A549 (cell line): ENCODE measurements around the gene PHB1. TPM values are rescaled to one million over a fixed set of nuclear protein-coding genes. Genes with fewer than 3 reads are reported as not detected.

ENCODE experiments used
- ATAC-seq, 2 experiments: fragments of 200-7000 bp in 1 of 2; fragments of >200 bp in 1 of 2; cut with Nextera tagmentation in 1 of 2; cut with Tn5 transposase in 1 of 2; 3 replicates each; pipeline versions ENCODE4 v1.8.0 to v1.9.1; 2018 to 2020; ENCODE audit warnings: mild to moderate bottlenecking in 1 of 2, moderate library complexity in 1 of 2
- CTCF ChIA-PET: fragments of 300-600 bp; sonication (Branson Sonifier 250); formaldehyde crosslinking; extraction: SDS; loops from one replicate; lab custom pipeline; 2021; ENCODE audit warnings: antibody characterized with exemption, inconsistent platforms; lab: Yijun Ruan, JAX
- POLR2A ChIA-PET: fragments of 350-600 bp; formaldehyde crosslinking; extraction: SDS; loops from one replicate; lab custom pipeline; 2021; ENCODE audit warnings: antibody characterized with exemption, inconsistent platforms; lab: Yijun Ruan, JAX
- DNase-seq, 2 experiments: peaks; one replicate each; pipeline versions ENCODE4 v3.0.0 to v3.0.0-alpha.2; 2011 to 2016; ENCODE audit warnings: low read depth in 1 of 2, low spot score in 1 of 2
- FAIRE-seq: peaks from 2 replicates; lab custom pipeline; 2011; peaks lifted over from hg19 to GRCh38; lab: Jason Lieb, UNC
- H3K27ac ChIP-seq, 2 experiments: fragments of >200 bp; sonication (Bioruptor Twin); formaldehyde crosslinking; 3 replicates each; pipeline ENCODE4 v1.5.1; 2016 to 2017
- H3K4me1 ChIP-seq: fragments of >200 bp; sonication (Bioruptor Twin); formaldehyde crosslinking; 3 replicates; pipeline ENCODE4 v1.6.1; 2016
- H3K4me2 ChIP-seq: fragments of >200 bp; sonication (Bioruptor Twin); formaldehyde crosslinking; 3 replicates; pipeline ENCODE4 v1.6.1; 2016
- H3K4me3 ChIP-seq: fragments of >200 bp; sonication (Bioruptor Twin); formaldehyde crosslinking; 3 replicates; pipeline ENCODE4 v1.5.1; 2016
- H3K9me3 ChIP-seq: fragments of >200 bp; sonication (Bioruptor Twin); formaldehyde crosslinking; 3 replicates; pipeline ENCODE4 v1.6.1; 2016
- BHLHE40 ChIP-seq: IDR thresholded peaks from 2 replicates; pipeline ENCODE4 v1.6.1; 2012; ENCODE audit warnings: low read depth, low read length, inconsistent platforms
- CBX2 ChIP-seq: fragments of 200-600 bp; sonication (generic); IDR thresholded peaks from 2 replicates; pipeline ENCODE4 v1.6.1; 2016; ENCODE audit warnings: low read depth, mild to moderate bottlenecking, borderline replicate concordance
- EHMT2 ChIP-seq: fragments of 200-600 bp; sonication (generic); IDR thresholded peaks from 2 replicates; pipeline ENCODE4 v1.6.1; 2016; ENCODE audit warnings: antibody characterized with exemption, low read depth, mild to moderate bottlenecking, moderate library complexity
- EP300 ChIP-seq, 2 experiments: fragments of >200 bp; sonication (Bioruptor Twin); formaldehyde crosslinking; IDR thresholded peaks; 2 replicates in 1 of 2; 3 replicates in 1 of 2; pipeline ENCODE4 v1.6.1; 2016 to 2017
- FOSL2 ChIP-seq, 2 experiments: fragments of 450-650 bp in 1 of 2; fragments of >200 bp in 1 of 2; sonication (Bioruptor Twin) in 1 of 2; formaldehyde crosslinking; IDR thresholded peaks; 2 replicates each; pipeline versions ENCODE4 v1.5.0 to v1.6.1; 2016 to 2020; ENCODE audit warnings: mild to moderate bottlenecking in 1 of 2, moderate library complexity in 1 of 2
- GATA3 ChIP-seq: IDR thresholded peaks from 2 replicates; pipeline ENCODE4 v1.6.1; 2012; ENCODE audit warnings: borderline replicate concordance
- HEYL ChIP-seq: fragments of 250-450 bp; sonication (Bioruptor Pico); IDR thresholded peaks from 2 replicates; pipeline ENCODE4 v1.8.0; 2021; ENCODE audit warnings: mild to moderate bottlenecking, moderate library complexity
- HOXB5 ChIP-seq: fragments of 250-450 bp; sonication (Bioruptor Pico); IDR thresholded peaks from 2 replicates; pipeline ENCODE4 v1.5.0; 2020; ENCODE audit warnings: mild to moderate bottlenecking, moderate library complexity
- KDM5A ChIP-seq: fragments of 200-600 bp; sonication (generic); IDR thresholded peaks from 2 replicates; pipeline ENCODE4 v1.6.1; 2016; ENCODE audit warnings: antibody characterized with exemption, mild to moderate bottlenecking
- MAZ ChIP-seq: fragments of 150-350 bp; IDR thresholded peaks from 2 replicates; pipeline ENCODE4 v1.6.1; 2014; ENCODE audit warnings: antibody characterized with exemption, low read depth, low read length, borderline replicate concordance
- NFE2L2 ChIP-seq: fragments of 150-350 bp; conservative IDR thresholded peaks from 2 replicates; pipeline ENCODE4 v1.6.1; 2014; ENCODE audit warnings: low read length
- NPAS2 ChIP-seq: fragments of 250-450 bp; sonication (Bioruptor Pico); IDR thresholded peaks from 2 replicates; pipeline ENCODE4 v1.8.0; 2022; ENCODE audit warnings: mild to moderate bottlenecking, moderate library complexity, borderline replicate concordance
- POLR2AphosphoS2 ChIP-seq: conservative IDR thresholded peaks from 2 replicates; pipeline ENCODE4 v1.6.1; 2012; ENCODE audit warnings: low read length, improper control_type of control experiment, inconsistent platforms
- RAD21 ChIP-seq, 2 experiments: fragments of >200 bp in 1 of 2; sonication (Bioruptor Twin) in 1 of 2; formaldehyde crosslinking in 1 of 2; IDR thresholded peaks in 1 of 2; conservative IDR thresholded peaks in 1 of 2; 2 replicates in 1 of 2; 3 replicates in 1 of 2; pipeline ENCODE4 v1.6.1; 2012 to 2018; ENCODE audit warnings: inconsistent platforms in 1 of 2
- RCOR1 ChIP-seq: fragments of 150-350 bp; IDR thresholded peaks from 2 replicates; pipeline ENCODE4 v1.6.1; 2014; ENCODE audit warnings: antibody characterized with exemption, low read length, low read depth
- RNF2 ChIP-seq: fragments of 200-600 bp; sonication (generic); IDR thresholded peaks from 2 replicates; pipeline ENCODE4 v1.6.1; 2016; ENCODE audit warnings: low read depth, mild to moderate bottlenecking, antibody characterized with exemption, moderate library complexity, borderline replicate concordance
- SREBF2 ChIP-seq: fragments of 450-650 bp; IDR thresholded peaks from 2 replicates; pipeline ENCODE4 v1.6.1; 2014; ENCODE audit warnings: mild to moderate bottlenecking, moderate library complexity
- TP53 ChIP-seq: fragments of 250-450 bp; sonication (Bioruptor Pico); IDR thresholded peaks from 2 replicates; pipeline ENCODE4 v1.5.0; 2021; ENCODE audit warnings: mild to moderate bottlenecking, moderate library complexity
- USF2 ChIP-seq: fragments of 450-650 bp; IDR thresholded peaks from 2 replicates; pipeline ENCODE4 v1.6.1; 2014; ENCODE audit warnings: antibody characterized with exemption
- ZNF302 ChIP-seq: fragments of 250-450 bp; sonication (Bioruptor Pico); IDR thresholded peaks from 2 replicates; pipeline ENCODE4 v1.9.0; 2021; ENCODE audit warnings: inconsistent platforms, mild to moderate bottlenecking, moderate library complexity
- ZSCAN20 ChIP-seq: fragments of 250-450 bp; sonication (Bioruptor Pico); IDR thresholded peaks from 2 replicates; pipeline ENCODE4 v1.8.0; 2022; ENCODE audit warnings: mild to moderate bottlenecking, moderate library complexity
- WGBS: methylation state at CpG from one replicate; pipeline ENCODE4 v1.1.6; 2017; ENCODE audit errors: missing lambda C conversion rate; 5-methylcytosine and 5-hydroxymethylcytosine counted together
- polyA plus RNA-seq, 4 experiments: library from polyadenylated mRNA; depleted of rRNA in 3 of 4; stranded (reverse); fragments of >200 nt; fragmentation: RNase III in 1 of 4; extraction: RNeasy Plus Mini Kit Qiagen cat#74134 plus additional on column Dnase treatment in 1 of 4; gene quantifications; 2 replicates in 3 of 4; 3 replicates in 1 of 4; pipeline ENCODE4 v1.2.3, GENCODE V29; 2011 to 2017
- TF ChIP-seq, protein P1 (sequence below): IDR thresholded peaks from 2 replicates; pipeline ENCODE4 v1.6.1; 2012
- TF ChIP-seq, protein P2 (sequence below): fragments of 200-600 bp; sonication (generic); IDR thresholded peaks from 2 replicates; pipeline ENCODE4 v1.6.1; 2016; ENCODE audit warnings: antibody characterized with exemption, mild to moderate bottlenecking, moderate library complexity
- TF ChIP-seq, protein P3 (sequence below): fragments of 150-350 bp; IDR thresholded peaks from 2 replicates; pipeline ENCODE4 v1.6.1; 2014; ENCODE audit warnings: low read depth, mild to moderate bottlenecking, low read length

PHB1 gene
- polyA plus RNA-seq, 2 of the 4 experiments (the other 2 are of a cell fraction) = 432 to 480 TPM

- WGBS = 90% methylated on average over 9 of the region's 9 CpGs
- DNase-seq = no peak
- ChIA-PET POLR2A (interaction anchor here (1.7 kb wide), 1 partner anchor 7 kb away, joined by 3 read pairs; the partner anchor contains the start of gene PHB1), CTCF (interaction anchor here (0.7 to 22.7 kb wide), 52 partner anchors 9 to 591 kb away, joined by 3 to 563 read pairs (median 6); partner anchors contain the start of gene NGFR)
- no peak for TF ChIP-seq RCOR1
- TF ChIP-seq, protein P1, sequence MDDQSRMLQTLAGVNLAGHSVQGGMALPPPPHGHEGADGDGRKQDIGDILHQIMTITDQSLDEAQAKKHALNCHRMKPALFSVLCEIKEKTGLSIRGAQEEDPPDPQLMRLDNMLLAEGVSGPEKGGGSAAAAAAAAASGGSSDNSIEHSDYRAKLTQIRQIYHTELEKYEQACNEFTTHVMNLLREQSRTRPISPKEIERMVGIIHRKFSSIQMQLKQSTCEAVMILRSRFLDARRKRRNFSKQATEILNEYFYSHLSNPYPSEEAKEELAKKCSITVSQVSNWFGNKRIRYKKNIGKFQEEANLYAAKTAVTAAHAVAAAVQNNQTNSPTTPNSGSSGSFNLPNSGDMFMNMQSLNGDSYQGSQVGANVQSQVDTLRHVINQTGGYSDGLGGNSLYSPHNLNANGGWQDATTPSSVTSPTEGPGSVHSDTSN = no peak
- TF ChIP-seq, protein P2, sequence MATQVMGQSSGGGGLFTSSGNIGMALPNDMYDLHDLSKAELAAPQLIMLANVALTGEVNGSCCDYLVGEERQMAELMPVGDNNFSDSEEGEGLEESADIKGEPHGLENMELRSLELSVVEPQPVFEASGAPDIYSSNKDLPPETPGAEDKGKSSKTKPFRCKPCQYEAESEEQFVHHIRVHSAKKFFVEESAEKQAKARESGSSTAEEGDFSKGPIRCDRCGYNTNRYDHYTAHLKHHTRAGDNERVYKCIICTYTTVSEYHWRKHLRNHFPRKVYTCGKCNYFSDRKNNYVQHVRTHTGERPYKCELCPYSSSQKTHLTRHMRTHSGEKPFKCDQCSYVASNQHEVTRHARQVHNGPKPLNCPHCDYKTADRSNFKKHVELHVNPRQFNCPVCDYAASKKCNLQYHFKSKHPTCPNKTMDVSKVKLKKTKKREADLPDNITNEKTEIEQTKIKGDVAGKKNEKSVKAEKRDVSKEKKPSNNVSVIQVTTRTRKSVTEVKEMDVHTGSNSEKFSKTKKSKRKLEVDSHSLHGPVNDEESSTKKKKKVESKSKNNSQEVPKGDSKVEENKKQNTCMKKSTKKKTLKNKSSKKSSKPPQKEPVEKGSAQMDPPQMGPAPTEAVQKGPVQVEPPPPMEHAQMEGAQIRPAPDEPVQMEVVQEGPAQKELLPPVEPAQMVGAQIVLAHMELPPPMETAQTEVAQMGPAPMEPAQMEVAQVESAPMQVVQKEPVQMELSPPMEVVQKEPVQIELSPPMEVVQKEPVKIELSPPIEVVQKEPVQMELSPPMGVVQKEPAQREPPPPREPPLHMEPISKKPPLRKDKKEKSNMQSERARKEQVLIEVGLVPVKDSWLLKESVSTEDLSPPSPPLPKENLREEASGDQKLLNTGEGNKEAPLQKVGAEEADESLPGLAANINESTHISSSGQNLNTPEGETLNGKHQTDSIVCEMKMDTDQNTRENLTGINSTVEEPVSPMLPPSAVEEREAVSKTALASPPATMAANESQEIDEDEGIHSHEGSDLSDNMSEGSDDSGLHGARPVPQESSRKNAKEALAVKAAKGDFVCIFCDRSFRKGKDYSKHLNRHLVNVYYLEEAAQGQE = no peak
- no peak for TF ChIP-seq RNF2
- TF ChIP-seq USF2 = no peak
- Histone ChIP-seq H3K9me3 (no peaks in the 10 kb centered on the region), H3K4me3 (no peak overlapping the region), H3K4me2 (no peak overlapping the region), H3K27ac (no peak overlapping the region), H3K4me1 (peaks cover 8% of the 10 kb centered on the region; the same call in 2 of the 3 replicates)
- no peak for FAIRE-seq
- no peak for ATAC-seq
Observed at GRCh38 chr17:49407086-49407485, 7.6 kb downstream of the PHB1 start.

DNA sequence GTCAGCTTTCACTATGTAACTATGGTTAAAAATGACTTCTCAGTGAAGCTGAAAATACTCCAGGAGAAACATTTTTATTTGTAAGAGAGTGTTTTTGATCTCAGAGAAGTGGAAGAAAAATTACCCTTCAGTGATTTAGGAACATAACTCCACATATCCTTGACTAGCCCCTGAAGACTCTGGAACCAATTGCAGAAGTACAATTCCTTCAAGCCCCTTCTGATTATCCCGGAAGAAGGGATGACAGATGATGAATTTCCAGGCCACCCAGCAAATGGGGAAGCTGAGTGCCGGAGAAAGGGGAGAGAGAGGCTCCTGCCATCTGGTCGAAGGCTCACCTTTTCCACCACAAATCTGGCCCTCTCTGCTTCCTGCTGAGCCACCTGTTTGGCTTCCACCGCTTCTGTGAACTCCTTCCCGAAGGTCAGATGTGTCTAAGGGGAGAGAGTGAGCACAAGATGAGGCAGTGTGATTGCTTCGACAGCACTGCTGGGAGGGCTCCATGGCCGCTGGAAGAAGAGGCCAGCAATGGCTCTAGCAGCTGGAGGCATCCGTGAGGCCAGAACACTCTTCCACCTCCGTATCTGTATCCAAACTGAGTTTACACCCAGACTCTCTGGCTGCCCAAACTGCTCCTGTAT is 8.1 kb downstream of the PHB1 start:
- FAIRE-seq (peak; percentile 23), ATAC-seq (no peak), DNase-seq (no peak)
- TF ChIP-seq SREBF2 = no peak
- no peak for TF ChIP-seq ZSCAN20 (CRISPR knock-in tag)
- no peak for TF ChIP-seq RNF2
- no peak for TF ChIP-seq POLR2AphosphoS2
- Histone ChIP-seq H3K4me3 (no peak overlapping the region), H3K4me1 (peaks cover 8% of the 10 kb centered on the region; the same call in 2 of the 3 replicates), H3K27ac (no peak overlapping the region), H3K4me2 (no peak overlapping the region), H3K9me3 (no peaks in the 10 kb centered on the region)
- ChIA-PET CTCF (interaction anchor here (0.6 to 22.7 kb wide), 19 partner anchors 9 to 157 kb away, joined by 3 to 563 read pairs (median 9); partner anchors contain the start of gene NGFR), POLR2A (interaction anchor here (1.7 kb wide), 1 partner anchor 8 kb away, joined by 3 read pairs; the partner anchor contains the start of gene PHB1)
- WGBS = 91% methylated on average over 9 of the region's 9 CpGs

GRCh38 chr17:49404906-49405305 is 9.8 kb downstream of the PHB1 start:
- FAIRE-seq (no peak), ATAC-seq (no peak), DNase-seq (no peak)
- Histone ChIP-seq H3K27ac (no peak overlapping the region; a peak in 1 of 6 replicates), H3K4me2 (no peak overlapping the region), H3K4me3 (no peak overlapping the region), H3K9me3 (no peaks in the 10 kb centered on the region), H3K4me1 (peaks cover 8% of the 10 kb centered on the region; the same call in 2 of the 3 replicates)
- ChIA-PET POLR2A (no interaction called here), CTCF (interaction anchor here (0.8 to 22.7 kb wide), 2 partner anchors 7 to 158 kb away, joined by 3 to 563 read pairs; no protein-coding TSS in a partner anchor)
- WGBS = 92% methylated on average over 14 of the region's 14 CpGs
- no peak for TF ChIP-seq ZNF302 (CRISPR knock-in tag)
- TF ChIP-seq RAD21 (conservative IDR thresholded peaks at IDR 0.05 in 1 of 2, IDR thresholded peaks at IDR 0.05 in 1 of 2) = no peak
- TF ChIP-seq EP300 (IDR thresholded peaks at IDR 0.05) = no peak
- no peak for TF ChIP-seq NFE2L2
- TF ChIP-seq HEYL (CRISPR knock-in tag) = no peak
- no peak for TF ChIP-seq EHMT2
- no peak for TF ChIP-seq TP53
- TF ChIP-seq NPAS2 (CRISPR knock-in tag) = no peak
- no peak for TF ChIP-seq MAZ
- no peak for TF ChIP-seq HOXB5 (CRISPR knock-in tag)
- TF ChIP-seq FOSL2 (IDR thresholded peaks at IDR 0.05) = no peak
- TF ChIP-seq FOSL2 (CRISPR knock-in tag; IDR thresholded peaks at IDR 0.05) = no peak
- TF ChIP-seq GATA3 = no peak
- no peak for TF ChIP-seq CBX2
- TF ChIP-seq BHLHE40 = no peak
- TF ChIP-seq KDM5A = no peak
- TF ChIP-seq, protein P3, sequence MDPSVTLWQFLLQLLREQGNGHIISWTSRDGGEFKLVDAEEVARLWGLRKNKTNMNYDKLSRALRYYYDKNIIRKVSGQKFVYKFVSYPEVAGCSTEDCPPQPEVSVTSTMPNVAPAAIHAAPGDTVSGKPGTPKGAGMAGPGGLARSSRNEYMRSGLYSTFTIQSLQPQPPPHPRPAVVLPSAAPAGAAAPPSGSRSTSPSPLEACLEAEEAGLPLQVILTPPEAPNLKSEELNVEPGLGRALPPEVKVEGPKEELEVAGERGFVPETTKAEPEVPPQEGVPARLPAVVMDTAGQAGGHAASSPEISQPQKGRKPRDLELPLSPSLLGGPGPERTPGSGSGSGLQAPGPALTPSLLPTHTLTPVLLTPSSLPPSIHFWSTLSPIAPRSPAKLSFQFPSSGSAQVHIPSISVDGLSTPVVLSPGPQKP = no peak
- no peak for TF ChIP-seq ZSCAN20 (CRISPR knock-in tag)
